Endothelial cell of umbilical vein (primary cell): ENCODE results near the gene IQGAP3. TPM values are rescaled to one million over a fixed set of nuclear protein-coding genes. Genes with fewer than 3 reads are reported as not detected.

Experiments used
- BruUV-seq: library from RNA; stranded (reverse); fragments of 400-500 nt; replicated peaks from 2 replicates; lab custom pipeline; 2021; lab: Mats Ljungman, UMichigan
- CTCF ChIA-PET: fragments of 300-600, 350-600 bp; sonication (Branson Sonifier 250); formaldehyde crosslinking; loops from one replicate; lab custom pipeline; 2021; ENCODE audit warnings: antibody characterized with exemption, inconsistent platforms; lab: Charles Lee
- POLR2A ChIA-PET: fragments of 300-600, 350-600 bp; sonication (Branson Sonifier 250); formaldehyde crosslinking; loops from one replicate; lab custom pipeline; 2021; ENCODE audit warnings: antibody characterized with exemption, inconsistent platforms; lab: Charles Lee
- DNase-seq: peaks from one replicate; pipeline ENCODE4 v3.0.0-alpha.2; 2011; ENCODE audit warnings: low read depth, low spot score
- FAIRE-seq: peaks from 2 replicates; lab custom pipeline; 2011; peaks lifted over from hg19 to GRCh38; lab: Jason Lieb, UNC
- H2AFZ ChIP-seq: 2 replicates; pipeline ENCODE4 v1.6.0; 2012; ENCODE audit warnings: low read depth, low read length, control low read depth, inconsistent platforms
- H3K27ac ChIP-seq: 2 replicates; pipeline ENCODE4 v1.5.1; 2011; ENCODE audit warnings: low read depth, mild to moderate bottlenecking, control low read depth, low read length, moderate library complexity; ENCODE audit not compliant: insufficient read depth
- H3K27me3 ChIP-seq, 2 experiments: 2 replicates each; pipeline versions ENCODE4 v1.6.0 to v1.6.1; 2011; ENCODE audit warnings: low read length in 2 of 2, mixed read lengths in 1 of 2; ENCODE audit not compliant: control insufficient read depth in 2 of 2, insufficient read depth in 2 of 2
- H3K36me3 ChIP-seq, 2 experiments: 2 replicates in 1 of 2; 3 replicates in 1 of 2; pipeline ENCODE4 v1.5.1; 2011; ENCODE audit warnings: low read length in 2 of 2, mild to moderate bottlenecking in 1 of 2, moderate library complexity in 1 of 2; ENCODE audit not compliant: control insufficient read depth in 2 of 2, insufficient read depth in 2 of 2; ENCODE audit errors: extremely low read depth in 1 of 2
- H3K4me1 ChIP-seq: 3 replicates; pipeline ENCODE4 v1.5.1; 2011; ENCODE audit warnings: mild to moderate bottlenecking, low read length; ENCODE audit not compliant: control insufficient read depth, insufficient read depth; ENCODE audit errors: extremely low read depth
- H3K4me2 ChIP-seq: 2 replicates; pipeline ENCODE4 v1.6.1; 2011; ENCODE audit warnings: low read length, control low read depth, mixed read lengths; ENCODE audit not compliant: insufficient read depth
- H3K4me3 ChIP-seq, 3 experiments: fragments of 200-600 bp in 1 of 3; sonication (generic), shearing (Covaris generic) in 1 of 3; replicated peaks in 1 of 3; 2 replicates each; pipeline ENCODE4 v1.5.1; 2011 to 2016; ENCODE audit warnings: control low read depth in 3 of 3, low read length in 3 of 3, mild to moderate bottlenecking in 2 of 3, inconsistent platforms in 1 of 3, low read depth in 1 of 3, moderate library complexity in 1 of 3; ENCODE audit not compliant: insufficient read depth in 1 of 3
- H3K79me2 ChIP-seq: 2 replicates; pipeline ENCODE4 v1.6.0; 2012; ENCODE audit warnings: low read length, inconsistent platforms; ENCODE audit not compliant: control insufficient read depth, insufficient read depth
- H3K9ac ChIP-seq: replicated peaks from 2 replicates; pipeline ENCODE3; 2011; ENCODE audit warnings: low read length, control low read depth; ENCODE audit not compliant: insufficient read depth; ENCODE audit errors: extremely low read depth
- H3K9me1 ChIP-seq: replicated peaks from 3 replicates; pipeline ENCODE4 v1.6.0; 2011; ENCODE audit warnings: mild to moderate bottlenecking, low read length; ENCODE audit not compliant: control insufficient read depth, insufficient read depth; ENCODE audit errors: extremely low read depth
- H3K9me3 ChIP-seq: replicated peaks from 2 replicates; pipeline ENCODE4 v1.5.1; 2012; ENCODE audit warnings: low read length, inconsistent platforms; ENCODE audit not compliant: control insufficient read depth, insufficient read depth
- H4K20me1 ChIP-seq: replicated peaks from 2 replicates; pipeline ENCODE3; 2011; ENCODE audit warnings: mild to moderate bottlenecking, low read length; ENCODE audit not compliant: control insufficient read depth, insufficient read depth; ENCODE audit errors: extremely low read depth
- EZH2 ChIP-seq: IDR thresholded peaks from 2 replicates; pipeline ENCODE4 v1.6.1; 2012; ENCODE audit warnings: borderline replicate concordance, low read depth, mild to moderate bottlenecking, moderate library complexity, low read length, inconsistent platforms; ENCODE audit not compliant: severe bottlenecking
- FOS ChIP-seq: IDR thresholded peaks from 2 replicates; pipeline ENCODE4 v1.6.1; 2011; ENCODE audit warnings: mild to moderate bottlenecking, low read length, moderate library complexity, borderline replicate concordance; ENCODE audit not compliant: insufficient read depth
- GATA2 ChIP-seq: IDR thresholded peaks from 2 replicates; pipeline ENCODE4 v1.7.0; 2011; ENCODE audit warnings: low read depth, mild to moderate bottlenecking, moderate library complexity, mixed read lengths, low read length; ENCODE audit not compliant: insufficient read length, insufficient read depth
- JUN ChIP-seq: IDR thresholded peaks from 2 replicates; pipeline ENCODE4 v1.6.1; 2011; ENCODE audit warnings: borderline replicate concordance, low read depth; ENCODE audit not compliant: insufficient read length, insufficient read depth
- MYC ChIP-seq: IDR thresholded peaks from one replicate; pipeline ENCODE4 v1.6.1; 2011; ENCODE audit warnings: mild to moderate bottlenecking, low read depth, low read length
- POLR2A ChIP-seq: IDR thresholded peaks from 2 replicates; pipeline ENCODE4 v1.6.1; 2012; ENCODE audit warnings: low read depth, mild to moderate bottlenecking, control low read depth, low read length
- POLR2AphosphoS5 ChIP-seq: IDR thresholded peaks from 2 replicates; pipeline ENCODE4 v1.6.1; 2012; ENCODE audit warnings: low read depth, mild to moderate bottlenecking, control low read depth, low read length, moderate library complexity; ENCODE audit not compliant: insufficient read depth
- dilution Hi-C: fragments of 300-500 bp; cut with MboI; formaldehyde crosslinking; loops from one replicate; pipeline ENCODE4 v1.15.0; 2019; ENCODE audit warnings: low sequenced_read_pairs; ENCODE audit not compliant: extremely low pct_ligation_motif_present
- intact Hi-C: fragments of 100-400 bp; cut with micrococcal nuclease; formaldehyde crosslinking; loops from one replicate; pipeline ENCODE4 v1.10.0; 2022
- polyA plus RNA-seq, 4 experiments: library from polyadenylated mRNA; depleted of rRNA in 3 of 4; stranded (reverse) in 3 of 4; unstranded in 1 of 4; fragments of >200 nt; gene quantifications; 2 replicates each; pipeline versions ENCODE4 v1.2.1 to v1.2.3, GENCODE V29; 2011 to 2012; ENCODE audit warnings: missing spikeins in 1 of 4
- total RNA-seq: library from RNA; stranded (reverse); gene quantifications from 2 replicates; pipeline ENCODE4 v1.2.3, GENCODE V29; 2021
- TF ChIP-seq, protein P1 (sequence below): IDR thresholded peaks from 2 replicates; pipeline ENCODE4 v1.6.1; 2011; ENCODE audit not compliant: insufficient read depth, insufficient read length
- TF ChIP-seq, protein P2 (sequence below), 2 donors: IDR thresholded peaks; 1 replicate in 1 of 2; 2 replicates in 1 of 2; pipeline ENCODE4 v1.5.1; 2011; ENCODE audit warnings: low read length in 2 of 2, mild to moderate bottlenecking in 2 of 2, moderate library complexity in 2 of 2, control low read depth in 1 of 2, inconsistent platforms in 1 of 2, low read depth in 1 of 2; ENCODE audit not compliant: insufficient read depth in 1 of 2; ENCODE audit errors: extremely low read depth in 1 of 2

Gene IQGAP3
- total and polyA plus RNA-seq, 2 donors (not counting 3 experiments of a cell fraction or from before 2014, with no cell fraction given), result 28.3 to 60.7 TPM

DNA sequence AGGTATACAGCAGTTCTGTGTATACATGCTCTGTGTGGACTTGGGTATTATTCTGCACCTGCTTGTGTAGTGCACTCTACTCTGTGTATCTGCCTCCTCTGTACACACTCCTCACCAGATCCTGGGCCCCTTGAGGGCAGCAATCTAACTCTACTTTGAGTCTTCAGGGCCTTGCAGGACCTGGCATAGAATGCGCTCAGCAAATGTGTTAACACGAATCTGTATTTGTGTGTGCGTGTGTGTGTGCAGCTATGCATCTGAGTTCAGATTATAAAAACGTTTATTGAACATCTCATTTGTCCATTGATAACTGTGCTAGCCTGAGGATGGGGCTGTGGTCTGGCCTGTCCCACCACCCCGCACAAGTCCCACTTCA is 67.9 kb downstream of the IQGAP3 start:
- H2AFZ ChIP-seq, result no peak overlapping the region
- no peak overlapping the region for H3K4me3 ChIP-seq
- peak overlapping the region; percentile 87 for H3K4me2 ChIP-seq
- H3K27ac ChIP-seq, result peak overlapping the region; percentile 100
- peak overlapping the region; percentile 98 for H3K9ac ChIP-seq
- dilution Hi-C loops, result no loop called here
- no TSS peak for BruUV-seq
- POLR2A ChIA-PET, result interaction anchor here (1.1 to 1.4 kb wide), 2 partner anchors 14 to 47 kb away, joined by 4 to 5 read pairs; no protein-coding TSS in a partner anchor
- no peaks in the 10 kb centered on the region for H3K27me3 ChIP-seq
- intact Hi-C loops, result loop anchor here (5.0 to 10.0 kb wide), 4 partner anchors 88 to 390 kb away; partner anchors contain the start of genes NAXE and PEAR1
- CTCF ChIA-PET, result interaction anchor here (0.9 to 1.4 kb wide), 6 partner anchors 8 to 118 kb away, joined by 3 to 21 read pairs (median 4); no protein-coding TSS in a partner anchor
- H3K9me1 ChIP-seq, result no peaks in the 10 kb centered on the region
- no peaks in the 10 kb centered on the region for H4K20me1 ChIP-seq
- H3K36me3 ChIP-seq, result no peaks in the 10 kb centered on the region
- H3K79me2 ChIP-seq, result peaks cover 10% of the 10 kb centered on the region
- TF ChIP-seq, protein P1, sequence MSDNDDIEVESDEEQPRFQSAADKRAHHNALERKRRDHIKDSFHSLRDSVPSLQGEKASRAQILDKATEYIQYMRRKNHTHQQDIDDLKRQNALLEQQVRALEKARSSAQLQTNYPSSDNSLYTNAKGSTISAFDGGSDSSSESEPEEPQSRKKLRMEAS, result no peak
- TF ChIP-seq GATA2, result no peak
- TF ChIP-seq POLR2AphosphoS5, result no peak
- TF ChIP-seq EZH2, result no peak
- TF ChIP-seq MYC, result no peak
- TF ChIP-seq JUN, result no peak
- no peak for TF ChIP-seq FOS
- TF ChIP-seq POLR2A, result no peak
- TF ChIP-seq, protein P2, sequence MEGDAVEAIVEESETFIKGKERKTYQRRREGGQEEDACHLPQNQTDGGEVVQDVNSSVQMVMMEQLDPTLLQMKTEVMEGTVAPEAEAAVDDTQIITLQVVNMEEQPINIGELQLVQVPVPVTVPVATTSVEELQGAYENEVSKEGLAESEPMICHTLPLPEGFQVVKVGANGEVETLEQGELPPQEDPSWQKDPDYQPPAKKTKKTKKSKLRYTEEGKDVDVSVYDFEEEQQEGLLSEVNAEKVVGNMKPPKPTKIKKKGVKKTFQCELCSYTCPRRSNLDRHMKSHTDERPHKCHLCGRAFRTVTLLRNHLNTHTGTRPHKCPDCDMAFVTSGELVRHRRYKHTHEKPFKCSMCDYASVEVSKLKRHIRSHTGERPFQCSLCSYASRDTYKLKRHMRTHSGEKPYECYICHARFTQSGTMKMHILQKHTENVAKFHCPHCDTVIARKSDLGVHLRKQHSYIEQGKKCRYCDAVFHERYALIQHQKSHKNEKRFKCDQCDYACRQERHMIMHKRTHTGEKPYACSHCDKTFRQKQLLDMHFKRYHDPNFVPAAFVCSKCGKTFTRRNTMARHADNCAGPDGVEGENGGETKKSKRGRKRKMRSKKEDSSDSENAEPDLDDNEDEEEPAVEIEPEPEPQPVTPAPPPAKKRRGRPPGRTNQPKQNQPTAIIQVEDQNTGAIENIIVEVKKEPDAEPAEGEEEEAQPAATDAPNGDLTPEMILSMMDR (IDR thresholded peaks at IDR 0.05; ENCODE audit: extremely low read depth in 1 of 2, insufficient read depth in 1 of 2, low read depth in 1 of 2, low read length in 2 of 2), result no peak
- no peak for DNase-seq
- no peaks in the 10 kb centered on the region for H3K9me3 ChIP-seq
- H3K4me1 ChIP-seq, result peaks cover 38% of the 10 kb centered on the region
- FAIRE-seq, result no peak
